ENCODE results near the gene AMPD3.

AMPD3 gene

GRCh38 chr11:10462746-10463300 lies 7.8 kb downstream of the AMPD3 start:
- no peak for DNase-seq

GRCh38 chr11:10473371-10473770 lies 18.3 kb downstream of the AMPD3 start:
- no peak for DNase-seq

- DNase-seq: no peak
Measured at GRCh38 chr11:10474551-10474950, 19.5 kb downstream of the AMPD3 start.

- DNase-seq: no peak
Measured at GRCh38 chr11:10476342-10476741, 21.3 kb downstream of the AMPD3 start.

- no peak for DNase-seq
Measured at GRCh38 chr11:10476927-10477689, 22.0 kb downstream of the AMPD3 start.

- no peak for DNase-seq
Measured at GRCh38 chr11:10477690-10478046, 22.6 kb downstream of the AMPD3 start.

- DNase-seq: no peak
Measured at GRCh38 chr11:10478066-10478465, 23.0 kb downstream of the AMPD3 start.

GRCh38 chr11:10478574-10479550 lies 23.8 kb downstream of the AMPD3 start:
- no peak for DNase-seq

- DNase-seq: no peak
Measured at GRCh38 chr11:10480026-10480425, 25.0 kb downstream of the AMPD3 start.

- no peak for DNase-seq
Measured at GRCh38 chr11:10480760-10481159, 25.7 kb downstream of the AMPD3 start.

GRCh38 chr11:10481560-10482349 lies 26.7 kb downstream of the AMPD3 start:
- no peak for DNase-seq

GRCh38 chr11:10483174-10483573 lies 28.1 kb downstream of the AMPD3 start:
- no peak for DNase-seq

- no peak for DNase-seq
Measured at GRCh38 chr11:10483584-10483983, 28.5 kb downstream of the AMPD3 start.

GRCh38 chr11:10484461-10485180 lies 29.6 kb downstream of the AMPD3 start:
- DNase-seq: no peak

GRCh38 chr11:10485646-10486045 lies 30.6 kb downstream of the AMPD3 start:
- DNase-seq: no peak

GRCh38 chr11:10486161-10486840 lies 31.2 kb downstream of the AMPD3 start:
- DNase-seq: no peak

- DNase-seq: no peak
Measured at GRCh38 chr11:10487002-10487647, 32.1 kb downstream of the AMPD3 start.

- no peak for DNase-seq
Measured at GRCh38 chr11:10488121-10488933, 33.3 kb downstream of the AMPD3 start.

GRCh38 chr11:10488934-10489691 lies 34.0 kb downstream of the AMPD3 start:
- no peak for DNase-seq

Data from MV-4-11 (cell line).